Fibroblast of lung (primary cell): ENCODE measurements around the gene NSFL1C. TPM values are rescaled to one million over a fixed set of nuclear protein-coding genes. Genes with fewer than 3 reads are reported as not detected.

Experiments used
- DNase-seq, 2 donors: peaks; one replicate each; pipeline versions ENCODE4 v3.0.0 to v3.0.0-alpha.2; 2010; ENCODE audit warnings: low read depth in 2 of 2
- H2AFZ ChIP-seq: 2 replicates; pipeline ENCODE4 v1.5.1; 2012; ENCODE audit warnings: low read length, control low read depth, inconsistent platforms
- H3K27ac ChIP-seq: 2 replicates; pipeline ENCODE4 v1.5.1; 2011; ENCODE audit warnings: low read length, control low read depth; ENCODE audit not compliant: insufficient read depth
- H3K27me3 ChIP-seq: 2 replicates; pipeline ENCODE4 v1.5.1; 2011; ENCODE audit warnings: mild to moderate bottlenecking, low read length; ENCODE audit not compliant: control insufficient read depth, insufficient read depth
- H3K36me3 ChIP-seq: 2 replicates; pipeline ENCODE4 v1.5.1; 2011; ENCODE audit warnings: low read length; ENCODE audit not compliant: control insufficient read depth, insufficient read depth
- H3K4me1 ChIP-seq: 2 replicates; pipeline ENCODE4 v1.5.1; 2011; ENCODE audit warnings: low read length; ENCODE audit not compliant: control insufficient read depth, insufficient read depth; ENCODE audit errors: extremely low read depth
- H3K4me2 ChIP-seq: 2 replicates; pipeline ENCODE4 v1.5.1; 2011; ENCODE audit warnings: low read length, control low read depth; ENCODE audit not compliant: insufficient read depth; ENCODE audit errors: extremely low read depth
- H3K4me3 ChIP-seq, 4 experiments: fragments of 200-600 bp in 1 of 4; sonication (generic) in 1 of 4; replicated peaks in 1 of 4; 2 replicates each; pipeline ENCODE4 v1.5.1; 2011 to 2016; ENCODE audit warnings: low read length in 4 of 4, low read depth in 3 of 4, mild to moderate bottlenecking in 3 of 4, control low read depth in 2 of 4, inconsistent platforms in 1 of 4, mixed read lengths in 1 of 4; ENCODE audit not compliant: insufficient read depth in 1 of 4; ENCODE audit errors: control extremely low read depth in 1 of 4
- H3K79me2 ChIP-seq: 2 replicates; pipeline ENCODE4 v1.5.1; 2012; ENCODE audit warnings: mild to moderate bottlenecking, low read length, inconsistent platforms; ENCODE audit not compliant: control insufficient read depth, insufficient read depth
- H3K9ac ChIP-seq: 2 replicates; pipeline ENCODE4 v1.5.1; 2011; ENCODE audit warnings: mild to moderate bottlenecking, low read length, control low read depth; ENCODE audit not compliant: insufficient read depth
- H3K9me3 ChIP-seq: 2 replicates; pipeline ENCODE4 v1.5.1; 2012; ENCODE audit warnings: low read depth, low read length; ENCODE audit not compliant: control insufficient read depth, insufficient read depth
- H4K20me1 ChIP-seq: 2 replicates; pipeline ENCODE4 v1.5.1; 2011; ENCODE audit warnings: low read length; ENCODE audit not compliant: control insufficient read depth, insufficient read depth; ENCODE audit errors: extremely low read depth
- EZH2 ChIP-seq: IDR thresholded peaks from 2 replicates; pipeline ENCODE4 v1.5.1; 2012; ENCODE audit warnings: low read length, control low read depth, mild to moderate bottlenecking; ENCODE audit errors: missing control alignments
- polyA plus RNA-seq, 2 donors: library from polyadenylated mRNA; depleted of rRNA in 1 of 2; stranded (reverse) in 1 of 2; unstranded in 1 of 2; fragments of >200 nt; gene quantifications; 2 replicates each; pipeline ENCODE4 v1.2.1, GENCODE V29; 2011 to 2012; ENCODE audit warnings: missing spikeins in 1 of 2
- total RNA-seq: library from RNA; depleted of rRNA; stranded (reverse); fragments of >200 nt; gene quantifications from 2 replicates; pipeline ENCODE4 v1.2.1, GENCODE V29; 2014
- TF ChIP-seq, protein P1 (sequence below), 2 donors: IDR thresholded peaks in 1 of 2; conservative IDR thresholded peaks in 1 of 2; 1 replicate in 1 of 2; 2 replicates in 1 of 2; pipeline ENCODE4 v1.5.1; 2011 to 2012; ENCODE audit warnings: low read length in 2 of 2, control low read depth in 1 of 2, inconsistent platforms in 1 of 2, low read depth in 1 of 2, mild to moderate bottlenecking in 1 of 2

Gene NSFL1C
- total and polyA plus RNA-seq, 2 donors (not counting 1 experiment from before 2014, with no cell fraction given): 17.8 to 24.3 TPM

DNA sequence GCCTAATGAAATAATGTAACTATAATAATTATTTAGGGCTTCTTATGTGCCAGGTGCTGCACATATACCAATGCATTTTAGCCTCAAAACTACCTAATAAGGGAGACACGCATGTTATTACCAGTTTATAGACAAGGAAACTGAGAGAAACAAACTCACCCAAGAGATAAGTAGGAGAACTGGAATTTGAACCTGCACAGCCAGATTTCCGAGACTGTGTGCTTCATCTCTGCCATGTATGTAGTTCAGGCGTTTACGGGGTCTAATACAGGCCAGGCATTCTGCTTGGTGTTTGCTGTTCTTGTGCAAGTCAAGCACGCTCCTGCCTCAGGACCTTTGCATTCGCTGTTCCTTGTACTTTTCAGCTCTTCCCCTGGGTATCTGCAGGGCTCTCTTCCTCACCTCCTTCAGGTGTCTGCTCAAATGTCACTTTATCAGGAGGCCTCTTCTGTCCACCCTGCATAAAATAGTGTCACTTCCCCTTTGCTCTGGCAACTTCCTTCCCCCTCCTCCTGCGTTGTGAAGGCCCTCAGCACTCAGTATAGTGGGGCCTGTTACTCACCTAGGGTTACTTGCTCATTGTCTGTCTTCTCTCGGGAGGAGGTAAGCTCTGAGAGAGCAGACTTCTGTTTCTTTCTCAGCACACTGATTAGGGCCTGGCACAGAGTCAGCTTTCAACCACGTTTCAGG is 6.1 kb upstream of the NSFL1C start:
- Histone ChIP-seq H3K36me3 (no peaks in the 10 kb centered on the region), H3K9me3 (no peaks in the 10 kb centered on the region), H3K4me2 (no peak overlapping the region), H3K27ac (no peak overlapping the region), H3K4me3 (no peak overlapping the region), H3K9ac (no peak overlapping the region), H2AFZ (no peak overlapping the region), H4K20me1 (no peaks in the 10 kb centered on the region), H3K27me3 (peaks cover 3% of the 10 kb centered on the region), H3K79me2 (no peaks in the 10 kb centered on the region), H3K4me1 (peaks cover 3% of the 10 kb centered on the region)
- no peak for DNase-seq
- TF ChIP-seq EZH2: no peak
- TF ChIP-seq, protein P1, sequence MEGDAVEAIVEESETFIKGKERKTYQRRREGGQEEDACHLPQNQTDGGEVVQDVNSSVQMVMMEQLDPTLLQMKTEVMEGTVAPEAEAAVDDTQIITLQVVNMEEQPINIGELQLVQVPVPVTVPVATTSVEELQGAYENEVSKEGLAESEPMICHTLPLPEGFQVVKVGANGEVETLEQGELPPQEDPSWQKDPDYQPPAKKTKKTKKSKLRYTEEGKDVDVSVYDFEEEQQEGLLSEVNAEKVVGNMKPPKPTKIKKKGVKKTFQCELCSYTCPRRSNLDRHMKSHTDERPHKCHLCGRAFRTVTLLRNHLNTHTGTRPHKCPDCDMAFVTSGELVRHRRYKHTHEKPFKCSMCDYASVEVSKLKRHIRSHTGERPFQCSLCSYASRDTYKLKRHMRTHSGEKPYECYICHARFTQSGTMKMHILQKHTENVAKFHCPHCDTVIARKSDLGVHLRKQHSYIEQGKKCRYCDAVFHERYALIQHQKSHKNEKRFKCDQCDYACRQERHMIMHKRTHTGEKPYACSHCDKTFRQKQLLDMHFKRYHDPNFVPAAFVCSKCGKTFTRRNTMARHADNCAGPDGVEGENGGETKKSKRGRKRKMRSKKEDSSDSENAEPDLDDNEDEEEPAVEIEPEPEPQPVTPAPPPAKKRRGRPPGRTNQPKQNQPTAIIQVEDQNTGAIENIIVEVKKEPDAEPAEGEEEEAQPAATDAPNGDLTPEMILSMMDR (conservative IDR thresholded peaks at IDR 0.05 in 1 of 2, IDR thresholded peaks at IDR 0.05 in 1 of 2; ENCODE audit: low read depth in 1 of 2, low read length in 2 of 2): no peak

DNA sequence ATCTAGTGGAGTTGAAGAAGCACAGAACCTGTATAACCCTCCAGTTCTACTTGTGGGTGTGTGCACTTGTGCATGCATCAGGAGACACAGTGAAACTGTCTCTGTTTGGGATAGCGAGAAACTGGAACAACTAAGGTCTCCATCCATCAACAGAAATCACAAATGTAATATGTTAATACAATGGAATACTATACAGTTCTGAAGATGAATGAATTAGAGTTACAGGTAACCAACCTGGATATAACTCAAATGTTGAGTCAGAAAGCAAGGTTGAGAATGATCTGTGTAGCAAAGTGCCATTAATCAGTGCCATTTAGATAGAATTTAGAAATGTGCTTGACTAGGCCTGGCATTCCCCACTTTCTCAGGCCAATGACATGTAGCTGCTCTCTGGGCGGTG is 4.6 kb upstream of the NSFL1C start:
- Histone ChIP-seq H3K4me3 (no peak overlapping the region), H3K4me2 (no peak overlapping the region), H2AFZ (no peak overlapping the region), H3K9ac (no peak overlapping the region), H3K27ac (no peak overlapping the region), H3K4me1 (peaks cover 3% of the 10 kb centered on the region), H3K9me3 (no peaks in the 10 kb centered on the region), H3K36me3 (no peaks in the 10 kb centered on the region), H3K27me3 (peaks cover 4% of the 10 kb centered on the region), H3K79me2 (no peaks in the 10 kb centered on the region), H4K20me1 (no peaks in the 10 kb centered on the region)
- TF ChIP-seq EZH2: no peak
- TF ChIP-seq, protein P1 (conservative IDR thresholded peaks at IDR 0.05 in 1 of 2, IDR thresholded peaks at IDR 0.05 in 1 of 2; ENCODE audit: low read depth in 1 of 2, low read length in 2 of 2): no peak
- DNase-seq: no peak

DNA sequence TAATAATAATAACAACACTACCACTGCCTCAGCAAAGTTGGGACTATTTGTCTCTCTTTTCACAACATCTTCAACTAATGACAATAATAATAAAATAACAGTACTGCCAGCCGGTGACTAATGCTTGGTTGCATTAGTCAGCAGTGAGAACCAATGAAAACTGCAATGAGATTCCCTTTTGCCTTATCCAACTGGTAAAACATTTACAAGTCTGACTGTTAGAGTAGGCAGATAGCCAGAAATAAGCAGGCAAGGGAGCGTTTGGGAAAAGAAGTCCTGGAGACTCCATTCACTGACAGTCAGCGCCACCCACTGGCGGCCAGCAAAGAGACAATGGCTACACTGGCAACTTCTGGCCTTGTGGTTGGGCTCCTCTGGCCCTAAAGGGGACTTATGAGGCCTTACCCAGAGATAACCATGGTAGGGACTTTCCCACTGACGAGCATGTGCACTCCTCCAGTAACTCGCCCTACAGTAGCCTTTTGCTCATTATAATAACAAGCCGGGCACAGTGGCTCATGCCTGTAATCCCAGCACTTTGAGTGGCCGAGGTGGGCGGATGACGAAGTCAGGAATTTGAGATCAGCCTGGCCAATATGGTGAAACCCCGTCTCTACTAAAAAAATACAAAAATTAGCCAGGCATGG is 3.4 kb upstream of the NSFL1C start:
- no peaks in the 10 kb centered on the region for H3K36me3 ChIP-seq
- peak; percentile 99 for DNase-seq
- H4K20me1 ChIP-seq: no peaks in the 10 kb centered on the region
- H3K4me1 ChIP-seq: peaks cover 8% of the 10 kb centered on the region
- H3K4me3 ChIP-seq: no peak overlapping the region
- no peak overlapping the region for H3K9ac ChIP-seq
- TF ChIP-seq, protein P1 (conservative IDR thresholded peaks at IDR 0.05 in 1 of 2, IDR thresholded peaks at IDR 0.05 in 1 of 2; ENCODE audit: low read depth in 1 of 2, low read length in 2 of 2): peak; percentile 82 to 91
- no peak for TF ChIP-seq EZH2
- H3K4me2 ChIP-seq: no peak overlapping the region
- H3K27ac ChIP-seq: no peak overlapping the region
- peaks cover 11% of the 10 kb centered on the region for H3K79me2 ChIP-seq
- no peaks in the 10 kb centered on the region for H3K9me3 ChIP-seq
- H2AFZ ChIP-seq: no peak overlapping the region
- H3K27me3 ChIP-seq: peaks cover 4% of the 10 kb centered on the region
